GM12878 (cell line): Measurements from ENCODE around the gene ALG6. TPM values are rescaled to one million over a fixed set of nuclear protein-coding genes. Genes with fewer than 3 reads are reported as not detected.

Experiments
- ATAC-seq: fragments of 200-7000 bp; cut with Tn5 transposase; 3 replicates; pipeline ENCODE4 v1.9.1; 2020; ENCODE audit warnings: mild to moderate bottlenecking, moderate library complexity
- BruUV-seq: library from RNA; stranded (reverse); fragments of 400-500 nt; replicated peaks from 2 replicates; lab custom pipeline; 2021; lab: Mats Ljungman, UMichigan
- CTCF ChIA-PET: fragments of 300-600 bp; sonication (Branson Sonifier 250); formaldehyde crosslinking; extraction: SDS; loops from one replicate; lab custom pipeline; 2021; ENCODE audit warnings: inconsistent platforms; lab: Yijun Ruan, JAX
- POLR2A ChIA-PET: fragments of 350-600 bp; formaldehyde crosslinking; extraction: SDS; loops from one replicate; lab custom pipeline; 2021; ENCODE audit warnings: inconsistent platforms; lab: Charles Lee
- RAD21 ChIA-PET: fragments of 300-600 bp; sonication (Branson Sonifier 250); formaldehyde crosslinking; loops from one replicate; lab custom pipeline; 2023; ENCODE audit warnings: antibody characterized with exemption; ENCODE audit not compliant: unreplicated experiment; lab: Charles Lee
- SMC1A ChIA-PET: fragments of 300-600 bp; sonication (Branson Sonifier 250); formaldehyde crosslinking; loops from one replicate; lab custom pipeline; 2023; ENCODE audit not compliant: unreplicated experiment, uncharacterized antibody; lab: Charles Lee
- DNase-seq: peaks from one replicate; pipeline ENCODE4 v3.0.0-alpha.2; 2011; ENCODE audit warnings: low read depth, low spot score
- FAIRE-seq: peaks from 3 replicates; lab custom pipeline; 2011; peaks lifted over from hg19 to GRCh38; lab: Jason Lieb, UNC
- H2AFZ ChIP-seq: 2 replicates; pipeline ENCODE4 v1.6.0; 2011; ENCODE audit warnings: low read depth, low read length, control low read depth; ENCODE audit not compliant: control insufficient read depth
- H3K27ac ChIP-seq: 2 replicates; pipeline ENCODE4 v1.5.1; 2011; ENCODE audit warnings: control low read depth; ENCODE audit not compliant: control insufficient read depth, insufficient read depth
- H3K27me3 ChIP-seq, 2 experiments: replicated peaks in 1 of 2; 2 replicates each; pipeline versions ENCODE4 v1.6.0 to v1.6.1; 2011; ENCODE audit warnings: low read length in 1 of 2; ENCODE audit not compliant: control insufficient read depth in 2 of 2, insufficient read depth in 2 of 2
- H3K36me3 ChIP-seq, 2 experiments: 2 replicates each; pipeline ENCODE4 v1.5.1; 2011; ENCODE audit warnings: low read length in 1 of 2; ENCODE audit not compliant: control insufficient read depth in 2 of 2, insufficient read depth in 2 of 2
- H3K4me1 ChIP-seq: 2 replicates; pipeline ENCODE4 v1.6.1; 2011; ENCODE audit warnings: mild to moderate bottlenecking, low read length, moderate library complexity, mixed read lengths; ENCODE audit not compliant: control insufficient read depth, insufficient read depth
- H3K4me2 ChIP-seq: 2 replicates; pipeline ENCODE4 v1.6.0; 2011; ENCODE audit warnings: control low read depth; ENCODE audit not compliant: control insufficient read depth, insufficient read depth
- H3K4me3 ChIP-seq: fragments of 200-600 bp; sonication (generic); 2 replicates; pipeline ENCODE4 v1.5.1; 2016
- H3K79me2 ChIP-seq: 2 replicates; pipeline ENCODE4 v1.6.0; 2011; ENCODE audit warnings: low read length; ENCODE audit not compliant: control insufficient read depth, insufficient read depth
- H3K9ac ChIP-seq: 2 replicates; pipeline ENCODE4 v1.8.0; 2011; ENCODE audit warnings: low read length, control low read depth, mixed read lengths; ENCODE audit not compliant: control insufficient read depth, insufficient read depth
- H3K9me3 ChIP-seq: replicated peaks from 3 replicates; pipeline ENCODE4 v1.5.1; 2011; ENCODE audit warnings: mild to moderate bottlenecking, low read length; ENCODE audit not compliant: control insufficient read depth, insufficient read depth
- H4K20me1 ChIP-seq: 2 replicates; pipeline ENCODE4 v1.6.0; 2011; ENCODE audit not compliant: control insufficient read depth, insufficient read depth
- BRCA1 ChIP-seq: IDR thresholded peaks from 2 replicates; pipeline ENCODE4 v1.6.1; 2011; ENCODE audit warnings: low read depth, low read length, improper control_type of control experiment
- CBX3 ChIP-seq: fragments of 200-600 bp; sonication (generic); IDR thresholded peaks from 2 replicates; pipeline ENCODE4 v1.6.1; 2016; ENCODE audit warnings: low read depth, borderline replicate concordance
- CREM ChIP-seq: IDR thresholded peaks from 2 replicates; pipeline ENCODE4 v1.6.1; 2014; ENCODE audit warnings: antibody characterized with exemption, low read depth
- CTCF ChIP-seq, 3 experiments: IDR thresholded peaks in 2 of 3; conservative IDR thresholded peaks in 1 of 3; 2 replicates each; pipeline ENCODE4 v1.5.1; 2011; ENCODE audit warnings: low read depth in 3 of 3, low read length in 3 of 3, mild to moderate bottlenecking in 3 of 3, control low read depth in 2 of 3, moderate library complexity in 2 of 3, inconsistent platforms in 1 of 3, mixed read lengths in 1 of 3; ENCODE audit not compliant: control insufficient read depth in 2 of 3, insufficient read depth in 1 of 3; ENCODE audit errors: extremely low read depth in 1 of 3
- DPF2 ChIP-seq: fragments of 450-650 bp; IDR thresholded peaks from 2 replicates; pipeline ENCODE4 v1.6.1; 2017; ENCODE audit warnings: mild to moderate bottlenecking
- IRF3 ChIP-seq: fragments of 450-650 bp; IDR thresholded peaks from 2 replicates; pipeline ENCODE4 v1.6.1; 2014; ENCODE audit warnings: mild to moderate bottlenecking
- KDM1A ChIP-seq: fragments of 200-600 bp; sonication (generic); IDR thresholded peaks from 2 replicates; pipeline ENCODE4 v1.6.1; 2016; ENCODE audit warnings: borderline replicate concordance
- ZNF207 ChIP-seq: fragments of 450-650 bp; IDR thresholded peaks from 2 replicates; pipeline ENCODE4 v1.6.1; 2014; ENCODE audit warnings: antibody characterized with exemption, mild to moderate bottlenecking, borderline replicate concordance
- ZSCAN29 ChIP-seq: fragments of 450-650 bp; IDR thresholded peaks from 2 replicates; pipeline ENCODE4 v1.6.1; 2017; ENCODE audit warnings: mild to moderate bottlenecking, moderate library complexity
- WGBS: methylation state at CpG from one replicate; pipeline ENCODE4 v1.1.6; 2016; ENCODE audit warnings: low lambda C conversion rate; ENCODE audit not compliant: insufficient replicate concordance, insufficient coverage; ENCODE audit errors: missing lambda C conversion rate; 5-methylcytosine and 5-hydroxymethylcytosine counted together
- in situ Hi-C: fragments of 300-500 bp; cut with MboI; formaldehyde crosslinking; loops from 9 replicates; pipeline ENCODE4 v1.14.3; 2018; ENCODE audit warnings: mixed read lengths
- intact Hi-C: fragments of 100-400 bp; cut with micrococcal nuclease; formaldehyde crosslinking; loops from one replicate; pipeline ENCODE4 v1.14.2; 2022; ENCODE audit not compliant: unreplicated experiment
- polyA plus RNA-seq, 11 experiments: library from polyadenylated mRNA; depleted of rRNA in 4 of 11; unstranded in 6 of 11; stranded (reverse) in 5 of 11; fragments of >200 nt; fragmentation: Nextera tagmentation in 4 of 11; fragmentation: Illumina TruSeq in 1 of 11; extraction: Ambion mirVana in 4 of 11; extraction: Trizol in 1 of 11; gene quantifications; 1 replicate in 1 of 11; 2 replicates in 10 of 11; pipeline versions ENCODE4 v1.2.1 to v1.2.3, GENCODE V29; 2011 to 2016; ENCODE audit warnings: inconsistent platforms in 2 of 11, missing spikeins in 2 of 11, low read depth in 1 of 11
- total RNA-seq, 4 experiments: library from RNA; depleted of rRNA in 3 of 4; stranded (reverse); fragments of >200 nt in 3 of 4; fragmentation: Illumina TruSeq in 1 of 4; extraction: Trizol in 1 of 4; gene quantifications; 2 replicates each; pipeline versions ENCODE4 v1.2.1 to v1.2.3, GENCODE V29; 2013 to 2021

ALG6 gene
- total and polyA plus RNA-seq, 10 of the 15 experiments (the other 5 are each of a cell fraction or from before 2014, with no cell fraction given) = 13.8 to 28.5 (median 17.1) TPM

GRCh38 chr1:63453232-63453631 is 85.8 kb downstream of the ALG6 start:
- Histone ChIP-seq H3K27me3 (no peaks in the 10 kb centered on the region), H3K4me3 (no peak overlapping the region), H3K9me3 (no peaks in the 10 kb centered on the region), H3K27ac (no peak overlapping the region), H3K79me2 (no peaks in the 10 kb centered on the region), H4K20me1 (no peaks in the 10 kb centered on the region)
- ATAC-seq (peak; percentile 68), FAIRE-seq (no peak), DNase-seq (no peak)
- ChIA-PET RAD21 (no interaction called here), CTCF (interaction anchor here (1.5 kb wide), 1 partner anchor 12 kb away, joined by 6 read pairs; no protein-coding TSS in a partner anchor), POLR2A (no interaction called here)
- 98% methylated on average over 2 of the region's 2 CpGs for WGBS
- in situ Hi-C loops (no loop called here), intact Hi-C loops (no loop called here)
- BruUV-seq = no TSS peak
- TF ChIP-seq ZSCAN29 (no peak), CBX3 (no peak), CREM (no peak), ZNF207 (no peak), DPF2 (no peak), KDM1A (no peak), IRF3 (no peak)
- TF ChIP-seq, all 136 proteins: peak for 0
- no peak overlapping the region for H3K9ac ChIP-seq
- H3K36me3 ChIP-seq = no peaks in the 10 kb centered on the region
- no peak overlapping the region for H2AFZ ChIP-seq
- SMC1A ChIA-PET = no interaction called here
- no peak overlapping the region for H3K4me2 ChIP-seq
- no peaks in the 10 kb centered on the region for H3K4me1 ChIP-seq

GRCh38 chr1:63454269-63454668 is 86.8 kb downstream of the ALG6 start:
- no peaks in the 10 kb centered on the region for H3K27me3 ChIP-seq
- H3K4me2 ChIP-seq = no peak overlapping the region
- no peaks in the 10 kb centered on the region for H3K79me2 ChIP-seq
- intact Hi-C loops (no loop called here), in situ Hi-C loops (no loop called here)
- peak in 1 of 3 experiments; percentile 1; a peak in 1 of 6 replicates for TF ChIP-seq CTCF (IDR thresholded peaks at IDR 0.05 in 2 of 3, conservative IDR thresholded peaks at IDR 0.05 in 1 of 3; ENCODE audit: control insufficient read depth in 2 of 3, extremely low read depth in 1 of 3, insufficient read depth in 1 of 3, low read depth in 3 of 3, low read length in 3 of 3)
- TF ChIP-seq BRCA1 = no peak
- FAIRE-seq = no peak
- H3K4me3 ChIP-seq = no peak overlapping the region
- ChIA-PET POLR2A (no interaction called here), CTCF (no interaction called here), RAD21 (no interaction called here), SMC1A (no interaction called here)
- no peaks in the 10 kb centered on the region for H3K36me3 ChIP-seq
- no peaks in the 10 kb centered on the region for H3K9me3 ChIP-seq
- H3K27ac ChIP-seq = no peak overlapping the region
- H2AFZ ChIP-seq = no peak overlapping the region
- no peaks in the 10 kb centered on the region for H3K4me1 ChIP-seq
- no peak overlapping the region for H3K9ac ChIP-seq
- DNase-seq = no peak
- H4K20me1 ChIP-seq = no peaks in the 10 kb centered on the region
- no TSS peak for BruUV-seq
- peak; percentile 36; the same call in 1 of the 3 replicates for ATAC-seq
